Nephron (organoid): ENCODE data around the gene PDZD2.

Experiments used
- H3K27ac Mint-ChIP-seq, 3 experiments: 2 replicates each; pipeline ENCODE4 v1.8.0; 2020; ENCODE audit warnings: mixed read lengths in 3 of 3, mild to moderate bottlenecking in 2 of 3, moderate library complexity in 1 of 3
- H3K27me3 Mint-ChIP-seq: 2 replicates; pipeline ENCODE4 v1.8.0; 2021; ENCODE audit warnings: low read depth, mild to moderate bottlenecking, moderate library complexity, mixed read lengths
- H3K36me3 Mint-ChIP-seq: 2 replicates; pipeline ENCODE4 v1.8.0; 2020; ENCODE audit warnings: low read depth, mixed read lengths
- H3K4me1 Mint-ChIP-seq: 2 replicates; pipeline ENCODE4 v1.8.0; 2020; ENCODE audit warnings: mixed read lengths
- H3K4me3 Mint-ChIP-seq, 3 experiments: 2 replicates each; pipeline ENCODE4 v1.8.0; 2020; ENCODE audit warnings: mild to moderate bottlenecking in 3 of 3, mixed read lengths in 3 of 3, moderate library complexity in 2 of 3
- H3K9me3 Mint-ChIP-seq: 2 replicates; pipeline ENCODE4 v1.8.0; 2020; ENCODE audit warnings: mixed read lengths
- CTCF ChIP-seq, 3 experiments: fragments of 200-600 bp; sonication (generic); IDR thresholded peaks; one replicate each; pipeline ENCODE4 v1.5.0; 2021; ENCODE audit warnings: antibody characterized with exemption in 3 of 3; ENCODE audit not compliant: unreplicated experiment in 3 of 3

Gene PDZD2

GRCh38 chr5:31908396-31908795 lies 269.5 kb downstream of the PDZD2 start:
- Mint-ChIP-seq H3K27me3 (peaks cover 3% of the 10 kb centered on the region), H3K4me1 (no peaks in the 10 kb centered on the region), H3K27ac (no peak overlapping the region), H3K9me3 (no peaks in the 10 kb centered on the region), H3K36me3 (peaks cover 3% of the 10 kb centered on the region), H3K4me3 (no peak overlapping the region)
- TF ChIP-seq CTCF (IDR thresholded peaks at IDR 0.05; ENCODE audit: unreplicated experiment in 3 of 3): no peak

DNA sequence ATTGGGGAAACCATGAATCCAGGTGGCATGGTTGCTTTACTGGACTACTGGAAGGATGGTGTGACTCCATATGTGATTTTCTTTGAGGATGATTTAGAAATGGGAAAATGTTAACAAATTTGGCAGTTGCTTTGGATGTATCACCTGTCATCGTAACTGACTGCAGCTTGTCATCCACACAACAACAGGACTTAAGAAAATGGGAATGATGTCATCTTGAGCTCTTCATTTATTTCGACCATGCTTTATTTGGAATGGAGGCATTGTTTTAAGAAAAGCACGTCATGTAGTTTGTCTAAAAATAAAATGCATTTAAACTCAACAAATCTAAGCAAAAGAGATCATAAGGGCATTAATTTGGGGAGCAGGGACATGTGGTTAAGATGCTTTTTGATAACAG lies 270.1 kb downstream of the PDZD2 start:
- Mint-ChIP-seq H3K4me1 (no peaks in the 10 kb centered on the region), H3K4me3 (no peak overlapping the region), H3K9me3 (no peaks in the 10 kb centered on the region), H3K27me3 (peaks cover 3% of the 10 kb centered on the region), H3K27ac (no peak overlapping the region), H3K36me3 (peaks cover 3% of the 10 kb centered on the region)
- TF ChIP-seq CTCF (IDR thresholded peaks at IDR 0.05; ENCODE audit: unreplicated experiment in 3 of 3): no peak

DNA sequence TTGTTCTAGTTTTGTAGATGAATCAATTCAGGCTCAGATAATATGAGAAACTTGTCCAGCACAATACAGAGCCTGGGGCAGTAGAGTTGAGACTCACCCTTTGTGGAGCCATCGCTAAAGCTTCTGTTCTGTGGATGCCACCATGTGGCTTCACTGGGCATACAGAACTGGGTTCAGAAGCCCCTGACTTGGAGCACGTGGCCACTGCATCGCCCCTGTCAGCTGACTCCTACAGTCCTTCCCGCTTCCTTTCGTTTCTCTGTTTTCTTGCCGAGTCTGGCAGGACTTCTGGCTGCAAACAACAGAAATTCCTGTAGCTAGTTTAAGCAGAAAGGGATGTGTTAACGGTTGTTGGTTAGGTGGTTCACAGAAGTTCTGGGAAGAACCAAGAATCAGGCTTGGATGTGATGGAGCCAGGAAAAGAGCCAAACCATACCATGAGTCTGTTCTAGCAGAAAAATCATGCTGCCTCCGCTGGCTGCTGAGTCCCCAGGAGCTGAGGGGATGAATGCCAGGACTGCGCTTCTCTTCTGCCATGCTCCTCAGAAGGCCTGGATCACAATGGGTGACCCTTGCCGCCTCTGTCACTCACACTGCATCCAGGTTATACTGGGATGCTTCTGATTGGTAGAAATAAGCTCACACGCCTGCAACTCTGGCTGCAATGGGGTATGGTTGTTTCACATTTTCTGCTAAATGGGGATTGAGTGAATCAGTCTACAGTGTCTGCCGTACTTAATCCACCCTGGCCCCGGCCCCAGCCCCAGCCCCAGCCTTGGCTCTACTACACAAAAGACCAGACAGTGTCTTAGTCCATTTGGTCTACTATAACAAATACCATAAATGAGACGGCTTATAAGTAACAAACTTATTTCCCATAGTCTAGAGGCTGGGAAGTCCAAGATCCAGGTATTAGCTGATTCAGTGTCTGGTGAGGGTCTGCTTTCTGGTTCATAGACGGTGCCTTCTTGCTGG lies 272.6 kb downstream of the PDZD2 start:
- no peaks in the 10 kb centered on the region for H3K4me1 Mint-ChIP-seq
- TF ChIP-seq CTCF (IDR thresholded peaks at IDR 0.05; ENCODE audit: unreplicated experiment in 3 of 3): no peak
- no peak overlapping the region for H3K27ac Mint-ChIP-seq

GRCh38 chr5:31913808-31914207 lies 274.9 kb downstream of the PDZD2 start:
- H3K4me3 Mint-ChIP-seq: no peak overlapping the region
- no peak overlapping the region for H3K27ac Mint-ChIP-seq
- TF ChIP-seq CTCF (IDR thresholded peaks at IDR 0.05; ENCODE audit: unreplicated experiment in 3 of 3): no peak
- H3K27me3 Mint-ChIP-seq: peaks cover 15% of the 10 kb centered on the region
- no peaks in the 10 kb centered on the region for H3K4me1 Mint-ChIP-seq
- H3K9me3 Mint-ChIP-seq: no peaks in the 10 kb centered on the region
- no peaks in the 10 kb centered on the region for H3K36me3 Mint-ChIP-seq

More for the DNA sequence above, 272.6 kb downstream of the PDZD2 start:
- Mint-ChIP-seq H3K4me3 (no peak overlapping the region), H3K9me3 (no peaks in the 10 kb centered on the region), H3K27me3 (peaks cover 9% of the 10 kb centered on the region), H3K36me3 (peaks cover 3% of the 10 kb centered on the region)

GRCh38 chr5:31916327-31916726 lies 277.4 kb downstream of the PDZD2 start:
- no peaks in the 10 kb centered on the region for H3K4me1 Mint-ChIP-seq
- peaks cover 13% of the 10 kb centered on the region for H3K27me3 Mint-ChIP-seq
- TF ChIP-seq CTCF (IDR thresholded peaks at IDR 0.05; ENCODE audit: unreplicated experiment in 3 of 3): no peak
- H3K27ac Mint-ChIP-seq: no peak overlapping the region
- no peak overlapping the region for H3K4me3 Mint-ChIP-seq
- no peaks in the 10 kb centered on the region for H3K36me3 Mint-ChIP-seq
- H3K9me3 Mint-ChIP-seq: no peaks in the 10 kb centered on the region

GRCh38 chr5:31918739-31919138 lies 279.8 kb downstream of the PDZD2 start:
- peaks cover 17% of the 10 kb centered on the region for H3K27me3 Mint-ChIP-seq
- H3K9me3 Mint-ChIP-seq: no peaks in the 10 kb centered on the region
- no peak for TF ChIP-seq CTCF (IDR thresholded peaks at IDR 0.05; ENCODE audit: unreplicated experiment in 3 of 3)
- no peaks in the 10 kb centered on the region for H3K4me1 Mint-ChIP-seq
- H3K27ac Mint-ChIP-seq: no peak overlapping the region
- no peak overlapping the region for H3K4me3 Mint-ChIP-seq
- no peaks in the 10 kb centered on the region for H3K36me3 Mint-ChIP-seq
